ENCODE data around the gene GTPBP1.

Gene GTPBP1

DNA sequence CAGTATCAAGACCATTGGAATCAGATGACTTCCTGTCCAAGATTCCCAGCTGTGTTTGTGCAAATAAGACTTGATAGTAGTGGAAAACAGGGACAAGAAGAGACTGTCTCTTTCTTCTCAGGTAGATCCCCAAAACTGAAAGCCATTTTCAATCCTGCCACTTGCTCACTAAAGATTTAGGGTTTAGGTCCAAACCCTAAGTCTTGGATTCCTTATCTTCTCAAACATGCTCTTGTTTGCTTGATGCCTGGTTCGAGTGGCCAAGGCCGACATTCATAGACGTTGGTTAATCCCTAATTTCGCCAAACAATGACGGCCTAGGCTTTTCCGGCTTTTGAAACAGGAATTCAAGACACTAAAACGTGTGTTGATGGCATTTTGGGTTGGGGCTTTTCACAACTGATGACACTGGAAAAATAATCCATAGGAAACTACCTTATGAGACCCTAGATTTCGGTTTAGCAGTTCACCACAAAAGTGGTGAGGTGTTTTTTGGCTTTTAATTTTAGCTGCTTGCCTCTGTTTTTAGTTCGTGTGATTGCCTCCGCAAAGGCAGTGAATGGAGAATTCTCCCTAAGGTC is 1.0 kb upstream of the GTPBP1 start:
- no peak for DNase-seq (ENCODE audit: low spot score)
- TF ChIP-seq, protein P1, sequence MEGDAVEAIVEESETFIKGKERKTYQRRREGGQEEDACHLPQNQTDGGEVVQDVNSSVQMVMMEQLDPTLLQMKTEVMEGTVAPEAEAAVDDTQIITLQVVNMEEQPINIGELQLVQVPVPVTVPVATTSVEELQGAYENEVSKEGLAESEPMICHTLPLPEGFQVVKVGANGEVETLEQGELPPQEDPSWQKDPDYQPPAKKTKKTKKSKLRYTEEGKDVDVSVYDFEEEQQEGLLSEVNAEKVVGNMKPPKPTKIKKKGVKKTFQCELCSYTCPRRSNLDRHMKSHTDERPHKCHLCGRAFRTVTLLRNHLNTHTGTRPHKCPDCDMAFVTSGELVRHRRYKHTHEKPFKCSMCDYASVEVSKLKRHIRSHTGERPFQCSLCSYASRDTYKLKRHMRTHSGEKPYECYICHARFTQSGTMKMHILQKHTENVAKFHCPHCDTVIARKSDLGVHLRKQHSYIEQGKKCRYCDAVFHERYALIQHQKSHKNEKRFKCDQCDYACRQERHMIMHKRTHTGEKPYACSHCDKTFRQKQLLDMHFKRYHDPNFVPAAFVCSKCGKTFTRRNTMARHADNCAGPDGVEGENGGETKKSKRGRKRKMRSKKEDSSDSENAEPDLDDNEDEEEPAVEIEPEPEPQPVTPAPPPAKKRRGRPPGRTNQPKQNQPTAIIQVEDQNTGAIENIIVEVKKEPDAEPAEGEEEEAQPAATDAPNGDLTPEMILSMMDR (IDR thresholded peaks at IDR 0.05; ENCODE audit: extremely low read depth, missing control alignments), result no peak

DNA sequence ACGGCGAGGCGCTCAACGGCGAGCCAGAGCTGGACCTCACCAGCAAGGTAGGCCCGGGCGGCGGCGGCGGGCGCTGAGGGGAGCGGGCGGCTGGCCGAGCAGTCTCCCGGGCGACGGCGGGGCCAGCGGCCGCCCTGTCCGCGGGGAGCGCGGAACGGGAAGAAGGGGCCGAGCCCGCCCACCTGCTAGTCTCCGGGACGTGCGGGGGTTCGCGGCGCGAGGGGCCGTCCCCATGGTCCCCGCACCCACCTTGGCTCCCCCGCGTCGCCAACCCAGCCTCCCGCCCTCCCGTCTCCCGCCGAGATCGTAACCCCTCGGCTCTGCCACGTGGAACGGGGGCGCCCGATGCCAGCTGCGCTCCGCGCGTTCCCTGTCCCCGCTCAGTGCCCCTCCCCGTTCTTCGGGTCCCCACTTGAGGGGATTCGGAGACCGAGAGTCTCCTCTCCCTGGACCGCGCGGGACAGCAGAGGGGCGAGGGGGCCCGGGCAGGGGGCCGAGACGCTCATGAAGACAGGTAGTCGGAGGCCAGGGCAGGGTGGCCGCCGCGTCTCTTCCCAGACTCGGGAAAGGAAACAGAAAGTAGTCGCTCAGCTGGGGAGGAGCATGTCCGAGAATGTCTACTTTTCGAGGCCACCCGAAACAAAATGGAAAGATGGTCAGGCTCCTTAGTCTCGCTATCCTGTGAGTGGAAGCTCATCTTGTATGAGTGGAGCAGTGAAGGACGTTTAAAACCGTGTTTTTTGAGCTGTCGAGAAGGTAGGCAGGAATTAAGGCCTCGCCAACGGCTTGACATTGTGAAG is 557 bp downstream of the GTPBP1 start:
- TF ChIP-seq, protein P1 (IDR thresholded peaks at IDR 0.05; ENCODE audit: extremely low read depth, missing control alignments), result no peak

GRCh38 chr22:38706901-38707195 is 1.1 kb downstream of the GTPBP1 start:
- TF ChIP-seq, protein P1 (IDR thresholded peaks at IDR 0.05; ENCODE audit: extremely low read depth, missing control alignments), result no peak
- DNase-seq (ENCODE audit: low spot score), result no peak

More for the DNA sequence above, 557 bp downstream of the GTPBP1 start:
- DNase-seq (ENCODE audit: low spot score), result peak; percentile 28

DNA sequence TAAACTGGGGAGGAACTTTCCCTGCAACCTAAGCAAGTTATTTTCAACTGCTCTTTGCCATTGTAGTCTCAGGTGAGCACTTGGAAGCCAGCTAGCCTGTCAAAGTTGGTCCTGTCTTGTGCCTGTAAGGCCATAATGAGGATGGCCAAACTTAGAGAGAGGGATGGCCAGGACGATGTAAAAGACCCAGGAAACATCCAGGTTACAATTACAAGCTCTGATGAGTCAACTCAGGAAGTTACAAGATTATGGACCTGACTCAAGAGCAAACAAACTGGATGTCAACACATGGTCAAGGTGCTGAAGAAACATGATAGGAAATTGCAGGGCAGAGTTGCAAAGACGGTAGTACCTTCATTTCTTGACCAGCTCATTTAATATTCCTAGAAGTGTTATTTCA is 1.6 kb downstream of the GTPBP1 start:
- TF ChIP-seq, protein P1 (IDR thresholded peaks at IDR 0.05; ENCODE audit: extremely low read depth, missing control alignments), result no peak
- peak; percentile 29 for DNase-seq (ENCODE audit: low spot score)

- TF ChIP-seq, protein P1 (IDR thresholded peaks at IDR 0.05; ENCODE audit: extremely low read depth, missing control alignments), result no peak
- no peak for DNase-seq (ENCODE audit: low spot score)
Observed at GRCh38 chr22:38707984-38708383, 2.2 kb downstream of the GTPBP1 start.

- DNase-seq (ENCODE audit: low spot score), result no peak
- TF ChIP-seq, protein P1 (IDR thresholded peaks at IDR 0.05; ENCODE audit: extremely low read depth, missing control alignments), result no peak
Observed at GRCh38 chr22:38709306-38709705, 3.6 kb downstream of the GTPBP1 start.

GRCh38 chr22:38710351-38710750 is 4.6 kb downstream of the GTPBP1 start:
- TF ChIP-seq, protein P1 (IDR thresholded peaks at IDR 0.05; ENCODE audit: extremely low read depth, missing control alignments), result no peak
- no peak for DNase-seq (ENCODE audit: low spot score)
